Right forelimb (tissue), 1 donor: Measurements from ENCODE around the gene SLC22A16.
"Not testable (repeated sequence)": the region's sequence is repeated elsewhere in the genome, so short reads cannot be mapped to it uniquely, and the experiment has no call there.

ENCODE experiments used
- DNase-seq: peaks from one replicate; pipeline ENCODE4 v3.0.0-alpha.2; 2018

Gene SLC22A16

GRCh38 chr6:110488606-110489190 is 12.3 kb upstream of the SLC22A16 start:
- no peak for DNase-seq

- DNase-seq: not testable (repeated sequence)
Measured at GRCh38 chr6:110487968-110488381, 11.6 kb upstream of the SLC22A16 start.

- DNase-seq: no peak
Measured at GRCh38 chr6:110486756-110487155, 10.3 kb upstream of the SLC22A16 start.

- DNase-seq: no peak
Measured at GRCh38 chr6:110485491-110485890, 9.1 kb upstream of the SLC22A16 start.

- DNase-seq: no peak
Measured at GRCh38 chr6:110484321-110484720, 7.9 kb upstream of the SLC22A16 start.

GRCh38 chr6:110482774-110483400 is 6.5 kb upstream of the SLC22A16 start:
- DNase-seq: no peak

GRCh38 chr6:110481081-110481480 is 4.7 kb upstream of the SLC22A16 start:
- DNase-seq: no peak

GRCh38 chr6:110475066-110475653 is 1.3 kb downstream of the SLC22A16 start:
- no peak for DNase-seq

GRCh38 chr6:110474500-110474899 is 1.9 kb downstream of the SLC22A16 start:
- no peak for DNase-seq

- DNase-seq: no peak
Measured at GRCh38 chr6:110472739-110473138, 3.7 kb downstream of the SLC22A16 start.

- DNase-seq: no peak
Measured at GRCh38 chr6:110471726-110472365, 4.6 kb downstream of the SLC22A16 start.

GRCh38 chr6:110468731-110469130 is 7.7 kb downstream of the SLC22A16 start:
- no peak for DNase-seq

- no peak for DNase-seq
Measured at GRCh38 chr6:110467566-110468140, 8.8 kb downstream of the SLC22A16 start.

GRCh38 chr6:110462884-110463481 is 13.4 kb downstream of the SLC22A16 start:
- no peak for DNase-seq

- no peak for DNase-seq
Measured at GRCh38 chr6:110461376-110461775, 15.0 kb downstream of the SLC22A16 start.

- DNase-seq: no peak
Measured at GRCh38 chr6:110459137-110459536, 17.3 kb downstream of the SLC22A16 start.

- no peak for DNase-seq
Measured at GRCh38 chr6:110458476-110458875, 17.9 kb downstream of the SLC22A16 start.

GRCh38 chr6:110457567-110458175 is 18.7 kb downstream of the SLC22A16 start:
- DNase-seq: not testable (repeated sequence)

GRCh38 chr6:110456694-110457093 is 19.7 kb downstream of the SLC22A16 start:
- no peak for DNase-seq

- no peak for DNase-seq
Measured at GRCh38 chr6:110449541-110449895, 26.9 kb downstream of the SLC22A16 start.

- DNase-seq: no peak
Measured at GRCh38 chr6:110448846-110449540, 27.4 kb downstream of the SLC22A16 start.

GRCh38 chr6:110447761-110448160 is 28.7 kb downstream of the SLC22A16 start:
- DNase-seq: no peak
